Lung (tissue), 12 donors: Measurements from ENCODE around the gene SPRYD3. TPM values are rescaled to one million over a fixed set of nuclear protein-coding genes. Genes with fewer than 3 reads are reported as not detected.

Experiments
- ATAC-seq: fragments of 200-7000 bp; cut with Tn5 transposase; one replicate; pipeline ENCODE4 v1.9.1; 2020; ENCODE audit warnings: moderate number of reproducible peaks; ENCODE audit not compliant: insufficient read depth, low FRiP score
- DNase-seq, 3 donors: peaks; one replicate each; pipeline ENCODE4 v3.0.0-alpha.2; 2013 to 2017
- H3K27ac ChIP-seq, 2 donors: one replicate each; pipeline ENCODE4 v1.5.1; 2013; ENCODE audit warnings: mild to moderate bottlenecking in 2 of 2, moderate library complexity in 2 of 2, control low read depth in 1 of 2, inconsistent platforms in 1 of 2, low read depth in 1 of 2, low read length in 1 of 2
- H3K27me3 ChIP-seq, 3 donors: one replicate each; pipeline ENCODE4 v1.5.1; 2013; ENCODE audit warnings: low read length in 2 of 3; ENCODE audit not compliant: control insufficient read depth in 3 of 3, insufficient read depth in 3 of 3
- H3K36me3 ChIP-seq, 4 donors: one replicate each; pipeline ENCODE4 v1.5.1; 2013; ENCODE audit warnings: low read length in 4 of 4, mild to moderate bottlenecking in 1 of 4, moderate library complexity in 1 of 4; ENCODE audit not compliant: control insufficient read depth in 4 of 4, insufficient read depth in 4 of 4
- H3K4me1 ChIP-seq, 5 donors: one replicate each; pipeline ENCODE4 v1.5.1; 2013; ENCODE audit warnings: low read length in 5 of 5, mild to moderate bottlenecking in 2 of 5, moderate library complexity in 1 of 5; ENCODE audit not compliant: control insufficient read depth in 5 of 5, insufficient read depth in 5 of 5
- H3K4me3 ChIP-seq: one replicate; pipeline ENCODE4 v1.5.1; 2013; ENCODE audit warnings: mild to moderate bottlenecking, control low read depth, moderate library complexity
- H3K9ac ChIP-seq, 2 donors: one replicate each; pipeline ENCODE4 v1.5.1; 2013; ENCODE audit warnings: low read length in 2 of 2, control low read depth in 1 of 2; ENCODE audit not compliant: insufficient read depth in 1 of 2
- H3K9me3 ChIP-seq, 4 donors: one replicate each; pipeline ENCODE4 v1.5.1; 2013; ENCODE audit warnings: low read length in 3 of 4, mild to moderate bottlenecking in 1 of 4, moderate library complexity in 1 of 4; ENCODE audit not compliant: control insufficient read depth in 4 of 4, insufficient read depth in 3 of 4
- CTCF ChIP-seq: IDR thresholded peaks from 2 replicates; pipeline ENCODE4 v1.5.1; 2012; ENCODE audit warnings: mild to moderate bottlenecking; ENCODE audit errors: control extremely low read depth, extremely low read depth
- WGBS, 2 donors: extraction: QIAGEN DNeasy Blood & Tissue Kit; methylation state at CpG; one replicate each; pipeline ENCODE4 v1.1.7; 2013; 5-methylcytosine and 5-hydroxymethylcytosine counted together
- polyA plus RNA-seq, 2 donors: library from polyadenylated mRNA; stranded (reverse); fragments of 200-250 nt; gene quantifications; one replicate each; pipeline ENCODE4 v1.2.1, GENCODE V29; 2013
- total RNA-seq, 2 donors: library from RNA; depleted of rRNA in 1 of 2; stranded (reverse); fragments of >200 nt in 1 of 2; gene quantifications; one replicate each; pipeline ENCODE4 v1.2.1, GENCODE V29; 2014 to 2021
- donor health status: control.
- donor health status: control.
- donor health status: Bipolar disorder and iron deficiency.
- donor health status: healthy.
- donor health status: DM: yes; HTN: yes; CAD: no.

SPRYD3 gene
- total and polyA plus RNA-seq, 4 donors: 17.1 to 60.2 (median 34.9) TPM

- H3K27me3 ChIP-seq: no peaks in the 10 kb centered on the region
- H3K9me3 ChIP-seq: no peaks in the 10 kb centered on the region
- no peak for ATAC-seq
- 93% methylated on average over 8 of the region's 8 CpGs for WGBS, 2 donors
- H3K4me1 ChIP-seq: peaks cover 0 to 6% (median 0%) of the 10 kb centered on the region in 5 donors
- no peak overlapping the region for H3K27ac ChIP-seq
- H3K4me3 ChIP-seq: no peak overlapping the region
- no peaks in the 10 kb centered on the region for H3K36me3 ChIP-seq
- DNase-seq: no peak
- no peak overlapping the region for H3K9ac ChIP-seq
- TF ChIP-seq CTCF: no peak
Measured at GRCh38 chr12:53118751-53119300, 39.6 kb upstream of the SPRYD3 start.

DNA sequence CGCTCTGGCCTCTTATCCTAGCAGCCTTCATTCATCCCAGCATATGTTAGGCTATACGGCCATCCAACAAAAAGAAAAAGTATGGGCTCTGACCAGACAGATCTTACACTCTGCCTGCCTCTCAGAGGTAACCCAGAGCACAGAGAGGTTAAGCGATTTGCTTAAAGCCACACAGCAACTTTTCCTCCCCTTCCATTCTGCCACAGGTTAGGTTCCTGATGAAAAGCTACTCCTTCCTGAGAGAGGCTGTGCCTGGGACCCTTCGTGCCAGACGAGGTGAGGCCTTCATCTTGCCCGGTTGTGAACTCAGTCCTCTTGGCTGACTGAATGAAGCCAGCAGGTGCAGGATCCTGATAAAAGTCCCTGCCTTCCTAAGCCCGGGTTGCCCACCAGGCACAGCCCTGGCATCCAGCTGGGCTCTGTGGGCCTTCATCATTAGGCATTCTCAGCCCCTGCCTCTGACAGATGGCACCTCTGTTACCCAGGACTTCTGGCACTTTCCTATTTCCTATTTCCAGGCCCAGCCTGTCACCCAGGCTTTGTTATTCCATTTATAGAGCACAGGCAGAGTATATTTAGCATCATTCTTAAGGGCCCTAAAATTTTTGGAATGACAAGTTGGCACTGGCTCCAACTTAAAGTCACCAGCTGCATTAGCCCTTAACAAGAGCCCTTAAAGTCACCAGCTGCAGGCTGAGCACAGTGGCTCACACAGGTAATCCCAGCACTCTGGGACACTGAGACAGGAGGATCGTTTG, 36.9 kb upstream of the SPRYD3 start:
- H3K9ac ChIP-seq: no peak overlapping the region
- no peaks in the 10 kb centered on the region for H3K9me3 ChIP-seq
- H3K36me3 ChIP-seq: no peaks in the 10 kb centered on the region
- no peaks in the 10 kb centered on the region for H3K27me3 ChIP-seq
- H3K4me1 ChIP-seq: peaks cover 0 to 8% (median 0%) of the 10 kb centered on the region in 5 donors
- no peak overlapping the region for H3K27ac ChIP-seq
- no peak overlapping the region for H3K4me3 ChIP-seq
- 93 to 95% methylated on average over 8 of the region's 8 CpGs for WGBS, 2 donors
- ATAC-seq: peak; percentile 69
- no peak for TF ChIP-seq CTCF
- no peak for DNase-seq

- DNase-seq: no peak
- Histone ChIP-seq H3K27ac (no peak overlapping the region), H3K9me3 (no peaks in the 10 kb centered on the region), H3K27me3 (no peaks in the 10 kb centered on the region), H3K4me3 (no peak overlapping the region), H3K9ac (no peak overlapping the region), H3K36me3 (no peaks in the 10 kb centered on the region), H3K4me1 (peaks cover 0 to 8% (median 0%) of the 10 kb centered on the region in 5 donors)
- TF ChIP-seq CTCF: no peak
- no peak for ATAC-seq
- WGBS, 2 donors: 87 to 90% methylated on average over 33 of the region's 33 CpGs
Measured at GRCh38 chr12:53115112-53115890, 36.1 kb upstream of the SPRYD3 start.
